Osteoblast (primary cell): ENCODE measurements around the gene GUCY2F. TPM values are rescaled to one million over a fixed set of nuclear protein-coding genes. Genes with fewer than 3 reads are reported as not detected.

Experiments used
- DNase-seq: peaks from one replicate; pipeline ENCODE4 v3.0.0; 2011; ENCODE audit warnings: low spot score, mixed read lengths; ENCODE audit not compliant: insufficient read length; ENCODE audit errors: missing footprints
- H2AFZ ChIP-seq: 2 replicates; pipeline ENCODE4 v1.6.0; 2011; ENCODE audit warnings: mild to moderate bottlenecking, low read length
- H3K27ac ChIP-seq: 2 replicates; pipeline ENCODE4 v1.5.1; 2011; ENCODE audit warnings: mild to moderate bottlenecking, low read depth, low read length, moderate library complexity
- H3K27me3 ChIP-seq: 2 replicates; pipeline ENCODE4 v1.6.0; 2012; ENCODE audit warnings: mild to moderate bottlenecking, control low read depth, inconsistent platforms, low read length, moderate library complexity; ENCODE audit not compliant: insufficient read depth
- H3K36me3 ChIP-seq: 2 replicates; pipeline ENCODE4 v1.5.1; 2011; ENCODE audit warnings: mild to moderate bottlenecking, low read length, control low read depth, moderate library complexity; ENCODE audit not compliant: insufficient read depth
- H3K4me1 ChIP-seq: 2 replicates; pipeline ENCODE4 v1.5.1; 2011; ENCODE audit warnings: mild to moderate bottlenecking, low read length, control low read depth, moderate library complexity; ENCODE audit not compliant: insufficient read depth
- H3K4me2 ChIP-seq: 2 replicates; pipeline ENCODE4 v1.6.0; 2011; ENCODE audit warnings: mild to moderate bottlenecking, low read length; ENCODE audit not compliant: insufficient read depth
- H3K4me3 ChIP-seq: fragments of 200-600 bp; sonication (generic); 3 replicates; pipeline ENCODE4 v1.5.1; 2012; ENCODE audit warnings: mild to moderate bottlenecking, low read length, inconsistent platforms; ENCODE audit not compliant: insufficient read depth
- H3K79me2 ChIP-seq: 2 replicates; pipeline ENCODE4 v1.6.0; 2012; ENCODE audit warnings: mild to moderate bottlenecking, low read length, control low read depth, inconsistent platforms; ENCODE audit not compliant: insufficient read depth
- H3K9me3 ChIP-seq: 2 replicates; pipeline ENCODE4 v1.5.1; 2011; ENCODE audit warnings: low read depth, low read length, control low read depth
- H4K20me1 ChIP-seq: 2 replicates; pipeline ENCODE4 v1.6.0; 2012; ENCODE audit warnings: mild to moderate bottlenecking, low read length, control low read depth; ENCODE audit not compliant: insufficient read depth
- CTCF ChIP-seq: IDR thresholded peaks from 2 replicates; pipeline ENCODE4 v1.5.1; 2011; ENCODE audit warnings: mild to moderate bottlenecking, low read depth, low read length, moderate library complexity; ENCODE audit errors: extremely low read depth
- total RNA-seq: library from RNA; depleted of rRNA; stranded (reverse); fragments of >200 nt; gene quantifications from 2 replicates; pipeline ENCODE4 v1.2.3, GENCODE V29; 2012

Gene GUCY2F
- total RNA-seq, 1 donor, result not detected

GRCh38 chrX:109485470-109486340, 3.8 kb upstream of the GUCY2F start:
- H3K4me1 ChIP-seq, result no peaks in the 10 kb centered on the region
- H3K4me2 ChIP-seq, result no peak overlapping the region
- H3K79me2 ChIP-seq, result no peaks in the 10 kb centered on the region
- no peak overlapping the region for H2AFZ ChIP-seq
- no peak overlapping the region for H3K4me3 ChIP-seq
- no peak for DNase-seq
- no peaks in the 10 kb centered on the region for H4K20me1 ChIP-seq
- H3K27ac ChIP-seq, result no peak overlapping the region
- peaks cover 35% of the 10 kb centered on the region for H3K27me3 ChIP-seq
- no peaks in the 10 kb centered on the region for H3K36me3 ChIP-seq
- H3K9me3 ChIP-seq, result no peaks in the 10 kb centered on the region
- peak; percentile 100 for TF ChIP-seq CTCF

- DNase-seq, result no peak
- no peak for TF ChIP-seq CTCF
- peaks cover 40% of the 10 kb centered on the region for H3K27me3 ChIP-seq
Measured at GRCh38 chrX:109484886-109485285, 3.0 kb upstream of the GUCY2F start.

GRCh38 chrX:109475174-109475891, 6.6 kb downstream of the GUCY2F start:
- H3K9me3 ChIP-seq, result no peaks in the 10 kb centered on the region
- H3K27ac ChIP-seq, result no peak overlapping the region
- H3K4me3 ChIP-seq, result peak overlapping the region; percentile 43
- H3K4me1 ChIP-seq, result peaks cover 18% of the 10 kb centered on the region
- no peaks in the 10 kb centered on the region for H3K36me3 ChIP-seq
- peak; percentile 70 for TF ChIP-seq CTCF
- peak; percentile 11 for DNase-seq
- H4K20me1 ChIP-seq, result no peaks in the 10 kb centered on the region
- no peaks in the 10 kb centered on the region for H3K79me2 ChIP-seq
- H3K27me3 ChIP-seq, result peaks cover 32% of the 10 kb centered on the region
- peak overlapping the region; percentile 72 for H2AFZ ChIP-seq
- H3K4me2 ChIP-seq, result peak overlapping the region; percentile 71

More at GRCh38 chrX:109484886-109485285, 3.0 kb upstream of the GUCY2F start:
- H3K79me2 ChIP-seq, result no peaks in the 10 kb centered on the region
- H3K36me3 ChIP-seq, result no peaks in the 10 kb centered on the region
- H3K9me3 ChIP-seq, result no peaks in the 10 kb centered on the region
- H3K4me3 ChIP-seq, result no peak overlapping the region
- no peaks in the 10 kb centered on the region for H3K4me1 ChIP-seq
- no peaks in the 10 kb centered on the region for H4K20me1 ChIP-seq
- no peak overlapping the region for H3K27ac ChIP-seq
- no peak overlapping the region for H2AFZ ChIP-seq
- H3K4me2 ChIP-seq, result no peak overlapping the region
